IMR-90 (cell line): ENCODE results near the gene PPM1H. TPM values are rescaled to one million over a fixed set of nuclear protein-coding genes. Genes with fewer than 3 reads are reported as not detected.

ENCODE experiments used
- ATAC-seq: fragments of 200-7000 bp; cut with Tn5 transposase; 2 replicates; pipeline ENCODE4 v1.9.1; 2020; ENCODE audit warnings: low read depth, mild to moderate bottlenecking, moderate library complexity
- BruUV-seq: library from RNA; stranded (reverse); fragments of 400-500 nt; replicated peaks from 2 replicates; lab custom pipeline; 2021; lab: Mats Ljungman, UMichigan
- CTCF ChIA-PET: fragments of 300-600 bp; formaldehyde crosslinking; extraction: SDS; loops from one replicate; lab custom pipeline; 2021; ENCODE audit warnings: antibody characterized with exemption; lab: Yijun Ruan, JAX
- POLR2A ChIA-PET: fragments of 300-600 bp; sonication (Branson Sonifier 250); formaldehyde crosslinking; loops from one replicate; lab custom pipeline; 2022; ENCODE audit warnings: antibody characterized with exemption; ENCODE audit not compliant: unreplicated experiment; lab: Charles Lee
- DNase-seq: peaks from one replicate; pipeline ENCODE4 v3.0.0; 2013
- H2AFZ ChIP-seq: replicated peaks from 2 replicates; pipeline ENCODE3; 2013; ENCODE audit warnings: low read length, mild to moderate bottlenecking; ENCODE audit not compliant: poor library complexity
- H2AK5ac ChIP-seq: 2 replicates; pipeline ENCODE4 v1.6.1; 2013; ENCODE audit warnings: low read depth, low read length, inconsistent platforms
- H2AK9ac ChIP-seq: replicated peaks from 2 replicates; pipeline ENCODE3; 2013; ENCODE audit warnings: mild to moderate bottlenecking, low read depth, low read length, moderate library complexity; ENCODE audit not compliant: poor library complexity
- H2BK120ac ChIP-seq: 2 replicates; pipeline ENCODE4 v1.6.1; 2013; ENCODE audit warnings: low read depth, low read length, inconsistent platforms
- H2BK15ac ChIP-seq: 3 replicates; pipeline ENCODE4 v1.6.1; 2013; ENCODE audit warnings: low read depth, low read length, inconsistent platforms
- H2BK20ac ChIP-seq: 2 replicates; pipeline ENCODE4 v1.6.1; 2013; ENCODE audit warnings: low read depth, mild to moderate bottlenecking, inconsistent platforms, low read length, moderate library complexity
- H2BK5ac ChIP-seq: 2 replicates; pipeline ENCODE4 v1.6.1; 2013; ENCODE audit warnings: mild to moderate bottlenecking, low read depth, low read length, inconsistent platforms; ENCODE audit not compliant: poor library complexity, severe bottlenecking
- H3K14ac ChIP-seq: replicated peaks from 2 replicates; pipeline ENCODE4 v1.6.1; 2013; ENCODE audit warnings: low read depth, low read length, inconsistent platforms
- H3K18ac ChIP-seq: 2 replicates; pipeline ENCODE4 v1.6.1; 2013; ENCODE audit warnings: low read depth, low read length, control low read depth
- H3K23ac ChIP-seq: 2 replicates; pipeline ENCODE4 v1.6.1; 2013; ENCODE audit warnings: low read depth, low read length, inconsistent platforms
- H3K27ac ChIP-seq: 2 replicates; pipeline ENCODE4 v1.5.1; 2013; ENCODE audit warnings: mild to moderate bottlenecking, control low read depth, low read length; ENCODE audit not compliant: insufficient read depth
- H3K27me3 ChIP-seq: 2 replicates; pipeline ENCODE4 v1.6.1; 2013; ENCODE audit warnings: low read length; ENCODE audit not compliant: control insufficient read depth, insufficient read depth
- H3K36me3 ChIP-seq: 2 replicates; pipeline ENCODE4 v1.6.1; 2013; ENCODE audit warnings: low read length, mixed read lengths; ENCODE audit not compliant: control insufficient read depth, insufficient read depth
- H3K4ac ChIP-seq: 2 replicates; pipeline ENCODE4 v1.6.1; 2013; ENCODE audit warnings: low read depth, low read length, inconsistent platforms
- H3K4me1 ChIP-seq: 2 replicates; pipeline ENCODE4 v1.6.1; 2013; ENCODE audit warnings: low read length, mixed read lengths; ENCODE audit not compliant: control insufficient read depth, insufficient read depth
- H3K4me2 ChIP-seq: 2 replicates; pipeline ENCODE4 v1.6.1; 2013; ENCODE audit warnings: low read depth, mild to moderate bottlenecking, control low read depth, low read length, moderate library complexity
- H3K4me3 ChIP-seq: 2 replicates; pipeline ENCODE4 v1.5.1; 2013; ENCODE audit warnings: low read depth, mild to moderate bottlenecking, control low read depth, low read length, moderate library complexity; ENCODE audit not compliant: insufficient read depth
- H3K56ac ChIP-seq: 2 replicates; pipeline ENCODE4 v1.6.1; 2013; ENCODE audit warnings: low read length, inconsistent platforms; ENCODE audit not compliant: insufficient read depth; ENCODE audit errors: extremely low read depth
- H3K79me1 ChIP-seq, 2 experiments: 2 replicates each; pipeline ENCODE4 v1.6.1; 2013; ENCODE audit warnings: low read length in 2 of 2, inconsistent platforms in 1 of 2, low read depth in 1 of 2
- H3K9ac ChIP-seq: 2 replicates; pipeline ENCODE4 v1.6.1; 2013; ENCODE audit warnings: low read depth, low read length, control low read depth
- H3K9me1 ChIP-seq: 2 replicates; pipeline ENCODE4 v1.6.1; 2013; ENCODE audit warnings: low read length, inconsistent platforms; ENCODE audit not compliant: insufficient read depth
- H3K9me3 ChIP-seq: 2 replicates; pipeline ENCODE4 v1.6.1; 2013; ENCODE audit warnings: low read length; ENCODE audit not compliant: control insufficient read depth, insufficient read depth
- H4K20me1 ChIP-seq: 2 replicates; pipeline ENCODE4 v1.6.1; 2013; ENCODE audit warnings: low read length, inconsistent platforms; ENCODE audit not compliant: insufficient read depth
- H4K5ac ChIP-seq: 2 replicates; pipeline ENCODE4 v1.6.1; 2013; ENCODE audit warnings: mild to moderate bottlenecking, low read depth, low read length, control low read depth
- H4K8ac ChIP-seq, 2 experiments: 2 replicates each; pipeline ENCODE4 v1.6.1; 2013; ENCODE audit warnings: low read depth in 2 of 2, low read length in 2 of 2, control low read depth in 1 of 2, inconsistent platforms in 1 of 2
- H4K91ac ChIP-seq: 2 replicates; pipeline ENCODE4 v1.6.1; 2013; ENCODE audit warnings: low read depth, low read length, inconsistent platforms; ENCODE audit not compliant: insufficient read depth
- CEBPB ChIP-seq: IDR thresholded peaks from 2 replicates; pipeline ENCODE4 v1.6.1; 2012; ENCODE audit warnings: low read depth, low read length, improper control_type of control experiment
- CTCF ChIP-seq: conservative IDR thresholded peaks from 2 replicates; pipeline ENCODE4 v1.5.1; 2012; ENCODE audit warnings: mild to moderate bottlenecking, low read depth, low read length, improper control_type of control experiment
- ELK1 ChIP-seq: fragments of 150-350 bp; IDR thresholded peaks from 2 replicates; pipeline ENCODE4 v1.6.1; 2016; ENCODE audit warnings: low read depth, mild to moderate bottlenecking, low read length, moderate library complexity, borderline replicate concordance
- FOS ChIP-seq: fragments of 150-350 bp; IDR thresholded peaks from 2 replicates; pipeline ENCODE4 v1.6.1; 2016; ENCODE audit warnings: low read depth, low read length
- MXI1 ChIP-seq: IDR thresholded peaks from 2 replicates; pipeline ENCODE4 v1.6.1; 2012; ENCODE audit warnings: low read depth, mild to moderate bottlenecking, low read length, moderate library complexity, borderline replicate concordance
- NFE2L2 ChIP-seq: fragments of 150-350 bp; IDR thresholded peaks from 2 replicates; pipeline ENCODE4 v1.6.1; 2016; ENCODE audit warnings: low read depth, mild to moderate bottlenecking, low read length
- POLR2A ChIP-seq: IDR thresholded peaks from 2 replicates; pipeline ENCODE4 v1.6.1; 2012; ENCODE audit warnings: mild to moderate bottlenecking, low read depth, low read length
- RAD21 ChIP-seq: IDR thresholded peaks from 2 replicates; pipeline ENCODE4 v1.6.1; 2012; ENCODE audit warnings: low read length, improper control_type of control experiment
- RCOR1 ChIP-seq: IDR thresholded peaks from 2 replicates; pipeline ENCODE4 v1.6.1; 2012; ENCODE audit warnings: mild to moderate bottlenecking, low read length, improper control_type of control experiment; ENCODE audit not compliant: insufficient replicate concordance
- SMC3 ChIP-seq: fragments of 150-350 bp; IDR thresholded peaks from 2 replicates; pipeline ENCODE4 v1.6.1; 2016; ENCODE audit warnings: low read depth, mild to moderate bottlenecking, antibody characterized with exemption, low read length, moderate library complexity
- USF2 ChIP-seq: fragments of 150-350 bp; IDR thresholded peaks from 2 replicates; pipeline ENCODE4 v1.6.1; 2017; ENCODE audit warnings: mild to moderate bottlenecking, antibody characterized with exemption, low read length, low read depth
- WGBS, 2 experiments: methylation state at CpG; one replicate each; pipeline versions ENCODE4 v1.1.5 to v1.1.7; 2013; ENCODE audit warnings: missing lambda C conversion rate in 2 of 2; ENCODE audit not compliant: insufficient read length in 1 of 2; ENCODE audit errors: extremely low coverage in 2 of 2; 5-methylcytosine and 5-hydroxymethylcytosine counted together
- dilution Hi-C: fragments of 300-500 bp; cut with HindIII; formaldehyde crosslinking; loops from one replicate; pipeline ENCODE4 v1.14.3; 2018; ENCODE audit warnings: low sequenced_read_pairs; ENCODE audit not compliant: unreplicated experiment
- in situ Hi-C: fragments of 300-500 bp; cut with MboI; formaldehyde crosslinking; loops from 3 replicates; pipeline ENCODE4 v1.14.3; 2019; ENCODE audit warnings: low sequenced_read_pairs, inconsistent platforms, mixed read lengths
- intact Hi-C: fragments of 100-400 bp; cut with micrococcal nuclease; formaldehyde crosslinking; loops from 2 replicates; pipeline ENCODE4 v1.10.0; 2022
- polyA plus RNA-seq, 3 experiments: library from polyadenylated mRNA; depleted of rRNA; stranded (reverse); fragments of >200 nt; gene quantifications; 2 replicates each; pipeline ENCODE4 v1.2.3, GENCODE V29; 2012; ENCODE audit warnings: low replicate concordance in 1 of 3
- total RNA-seq: library from RNA; depleted of rRNA; stranded (reverse); fragments of >200 nt; gene quantifications from 2 replicates; pipeline ENCODE4 v1.2.3, GENCODE V29; 2012

Gene PPM1H
- total and polyA plus RNA-seq, 2 of the 4 experiments (the other 2 are of a cell fraction), result 0.14 to 0.18 TPM

- no peak overlapping the region for H3K4me3 ChIP-seq
- in situ Hi-C loops, result no loop called here
- peak; percentile 4 for DNase-seq
- no peak overlapping the region for H2AFZ ChIP-seq
- dilution Hi-C loops, result no loop called here
- H4K8ac ChIP-seq, result no peak overlapping the region
- no peak overlapping the region for H2AK9ac ChIP-seq
- H3K9me1 ChIP-seq, result no peaks in the 10 kb centered on the region
- POLR2A ChIA-PET, result no interaction called here
- H3K14ac ChIP-seq, result no peak overlapping the region
- no peak overlapping the region for H4K5ac ChIP-seq
- CTCF ChIA-PET, result no interaction called here
- H2AK5ac ChIP-seq, result no peak overlapping the region
- no peak overlapping the region for H3K18ac ChIP-seq
- no peak overlapping the region for H3K23ac ChIP-seq
- BruUV-seq, result no TSS peak
- intact Hi-C loops, result loop anchor here (10.0 kb wide), 1 partner anchor 346 kb away; no protein-coding TSS in a partner anchor
- no peak overlapping the region for H4K91ac ChIP-seq
- no peak overlapping the region for H2BK20ac ChIP-seq
- no peak overlapping the region for H3K56ac ChIP-seq
- H4K20me1 ChIP-seq, result no peaks in the 10 kb centered on the region
- no peak overlapping the region for H2BK15ac ChIP-seq
- no peak overlapping the region for H3K9ac ChIP-seq
- no peak overlapping the region for H3K27ac ChIP-seq
- H3K27me3 ChIP-seq, result peaks cover 40% of the 10 kb centered on the region
- ATAC-seq, result no peak
- no peak overlapping the region for H3K4ac ChIP-seq
- H3K4me1 ChIP-seq, result peaks cover 2% of the 10 kb centered on the region; the same call in 1 of the 2 replicates
- no peak overlapping the region for H2BK120ac ChIP-seq
- H2BK5ac ChIP-seq, result no peak overlapping the region
- H3K9me3 ChIP-seq, result no peaks in the 10 kb centered on the region
- H3K79me1 ChIP-seq, result no peaks in the 10 kb centered on the region
- TF ChIP-seq ELK1 (no peak), RAD21 (no peak), SMC3 (no peak), RCOR1 (no peak), USF2 (no peak), POLR2A (no peak), NFE2L2 (no peak), MXI1 (no peak), CTCF (no peak), CEBPB (no peak), FOS (no peak)
- WGBS, 2 experiments, result 10% methylated on average over 1 of the region's 5 CpGs; no CpG with 5 or more reads in 1 of the 2 experiments
- no peak overlapping the region for H3K4me2 ChIP-seq
- no peaks in the 10 kb centered on the region for H3K36me3 ChIP-seq
Measured at GRCh38 chr12:62930546-62931425, 4.2 kb downstream of the PPM1H start.
